ENCODE results near the gene ARHGAP26.

GRCh38 chr5:142782976-142783530, 12.9 kb downstream of the ARHGAP26 start:
- TF ChIP-seq YY1 (IDR thresholded peaks at IDR 0.05; ENCODE audit: insufficient read depth, insufficient read length) = no peak
- no peak for TF ChIP-seq ZNF274 (IDR thresholded peaks at IDR 0.05; ENCODE audit: low read depth, low read length)

Data from NT2/D1 (cell line).